ENCODE results near the gene ABHD11. TPM values are rescaled to one million over a fixed set of nuclear protein-coding genes. Genes with fewer than 3 reads are reported as not detected.

ABHD11 gene
- total and polyA plus RNA-seq, 2 of the 4 experiments (the other 2 are of a cell fraction), result 13.4 to 19.9 TPM

GRCh38 chr7:73761854-73762658 lies 23.5 kb upstream of the ABHD11 start:
- ATAC-seq (ENCODE audit: low read depth) (no peak), DNase-seq (no peak)
- Histone ChIP-seq H4K20me1 (ENCODE audit: insufficient read depth, low read length) (no peaks in the 10 kb centered on the region; the same call in 1 of the 2 replicates), H3K36me3 (ENCODE audit: control insufficient read depth, insufficient read depth, low read length) (no peaks in the 10 kb centered on the region), H3K4ac (ENCODE audit: low read depth, low read length) (no peak overlapping the region), H3K9me1 (ENCODE audit: insufficient read depth, low read length) (no peaks in the 10 kb centered on the region), H3K4me2 (ENCODE audit: low read depth, low read length) (no peak overlapping the region), H3K9ac (ENCODE audit: low read depth, low read length) (no peak overlapping the region), H3K27ac (ENCODE audit: insufficient read depth, low read length) (no peak overlapping the region), H3K27me3 (ENCODE audit: control insufficient read depth, insufficient read depth, low read length) (peaks cover 3% of the 10 kb centered on the region), H3K9me3 (ENCODE audit: control insufficient read depth, insufficient read depth, low read length) (no peaks in the 10 kb centered on the region), H3K4me1 (ENCODE audit: control insufficient read depth, insufficient read depth, low read length) (no peaks in the 10 kb centered on the region), H3K14ac (replicated peaks; ENCODE audit: low read depth, low read length) (no peak overlapping the region), H2BK5ac (ENCODE audit: low read depth, low read length, poor library complexity, severe bottlenecking) (no peak overlapping the region), H2BK120ac (ENCODE audit: low read depth, low read length) (no peak overlapping the region), H3K18ac (ENCODE audit: low read depth, low read length) (no peak overlapping the region), H2BK20ac (ENCODE audit: low read depth, low read length) (no peak overlapping the region), H4K91ac (ENCODE audit: insufficient read depth, low read depth, low read length) (no peak overlapping the region), H3K56ac (ENCODE audit: extremely low read depth, insufficient read depth, low read length) (no peak overlapping the region), H3K23ac (ENCODE audit: low read depth, low read length) (no peak overlapping the region), H2AK9ac (replicated peaks; ENCODE audit: low read depth, low read length, poor library complexity) (no peak overlapping the region), H3K79me1 (ENCODE audit: low read depth in 1 of 2, low read length in 2 of 2) (no peaks in the 10 kb centered on the region), H2AK5ac (ENCODE audit: low read depth, low read length) (no peak overlapping the region), H3K4me3 (ENCODE audit: insufficient read depth, low read depth, low read length) (no peak overlapping the region), H2BK15ac (ENCODE audit: low read depth, low read length) (no peak overlapping the region), H2AFZ (replicated peaks; ENCODE audit: low read length, poor library complexity) (no peak overlapping the region), H4K8ac (ENCODE audit: low read depth in 2 of 2, low read length in 2 of 2) (no peak overlapping the region), H4K5ac (ENCODE audit: low read depth, low read length) (no peak overlapping the region)
- ChIA-PET POLR2A (ENCODE audit: unreplicated experiment) (no interaction called here), CTCF (no interaction called here)
- TF ChIP-seq NFE2L2 (IDR thresholded peaks at IDR 0.05; ENCODE audit: low read depth, low read length) (no peak), CHD1 (IDR thresholded peaks at IDR 0.05; ENCODE audit: low read depth, low read length) (no peak), ELK1 (IDR thresholded peaks at IDR 0.05; ENCODE audit: borderline replicate concordance, low read depth, low read length) (no peak), POLR2A (IDR thresholded peaks at IDR 0.05; ENCODE audit: low read depth, low read length) (no peak), RAD21 (IDR thresholded peaks at IDR 0.05; ENCODE audit: low read length) (no peak), SMC3 (IDR thresholded peaks at IDR 0.05; ENCODE audit: low read depth, low read length) (no peak), MXI1 (IDR thresholded peaks at IDR 0.05; ENCODE audit: borderline replicate concordance, low read depth, low read length) (no peak), CEBPB (IDR thresholded peaks at IDR 0.05; ENCODE audit: low read depth, low read length) (no peak)
- TF ChIP-seq, protein P1, sequence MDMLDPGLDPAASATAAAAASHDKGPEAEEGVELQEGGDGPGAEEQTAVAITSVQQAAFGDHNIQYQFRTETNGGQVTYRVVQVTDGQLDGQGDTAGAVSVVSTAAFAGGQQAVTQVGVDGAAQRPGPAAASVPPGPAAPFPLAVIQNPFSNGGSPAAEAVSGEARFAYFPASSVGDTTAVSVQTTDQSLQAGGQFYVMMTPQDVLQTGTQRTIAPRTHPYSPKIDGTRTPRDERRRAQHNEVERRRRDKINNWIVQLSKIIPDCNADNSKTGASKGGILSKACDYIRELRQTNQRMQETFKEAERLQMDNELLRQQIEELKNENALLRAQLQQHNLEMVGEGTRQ (IDR thresholded peaks at IDR 0.05; ENCODE audit: low read depth, low read length), result no peak
- TF ChIP-seq, protein P2, sequence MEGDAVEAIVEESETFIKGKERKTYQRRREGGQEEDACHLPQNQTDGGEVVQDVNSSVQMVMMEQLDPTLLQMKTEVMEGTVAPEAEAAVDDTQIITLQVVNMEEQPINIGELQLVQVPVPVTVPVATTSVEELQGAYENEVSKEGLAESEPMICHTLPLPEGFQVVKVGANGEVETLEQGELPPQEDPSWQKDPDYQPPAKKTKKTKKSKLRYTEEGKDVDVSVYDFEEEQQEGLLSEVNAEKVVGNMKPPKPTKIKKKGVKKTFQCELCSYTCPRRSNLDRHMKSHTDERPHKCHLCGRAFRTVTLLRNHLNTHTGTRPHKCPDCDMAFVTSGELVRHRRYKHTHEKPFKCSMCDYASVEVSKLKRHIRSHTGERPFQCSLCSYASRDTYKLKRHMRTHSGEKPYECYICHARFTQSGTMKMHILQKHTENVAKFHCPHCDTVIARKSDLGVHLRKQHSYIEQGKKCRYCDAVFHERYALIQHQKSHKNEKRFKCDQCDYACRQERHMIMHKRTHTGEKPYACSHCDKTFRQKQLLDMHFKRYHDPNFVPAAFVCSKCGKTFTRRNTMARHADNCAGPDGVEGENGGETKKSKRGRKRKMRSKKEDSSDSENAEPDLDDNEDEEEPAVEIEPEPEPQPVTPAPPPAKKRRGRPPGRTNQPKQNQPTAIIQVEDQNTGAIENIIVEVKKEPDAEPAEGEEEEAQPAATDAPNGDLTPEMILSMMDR (conservative IDR thresholded peaks at IDR 0.05; ENCODE audit: low read depth, low read length), result no peak
- intact Hi-C loops (cut with micrococcal nuclease) (no loop called here), in situ Hi-C loops (cut with MboI; ENCODE audit: low sequenced_read_pairs) (no loop called here), dilution Hi-C loops (cut with HindIII; ENCODE audit: low sequenced_read_pairs, unreplicated experiment) (no loop called here)
- 40% methylated on average over 1 of the region's 8 CpGs; no CpG with 5 or more reads in 1 of the 2 experiments for WGBS, 2 experiments (ENCODE audit: extremely low coverage in 2 of 2, insufficient read length in 1 of 2)
- BruUV-seq (replicated peaks), result no TSS peak

All from IMR-90 (cell line).